SK-N-SH treated with all-trans-retinoic acid at 6 μM for 48 hours (cell line): Measurements from ENCODE around the gene MYBPC3.

Source experiments
- ATAC-seq: fragments of 200-7000 bp; cut with Tn5 transposase; 3 replicates; pipeline ENCODE4 v1.9.1; 2020; ENCODE audit warnings: mild to moderate bottlenecking, moderate library complexity
- ARNTL ChIP-seq: fragments of 450-650 bp; formaldehyde crosslinking; IDR thresholded peaks from 2 replicates; pipeline ENCODE4 v1.5.0; 2020; ENCODE audit warnings: low read depth, mild to moderate bottlenecking, moderate library complexity, borderline replicate concordance
- BACH2 ChIP-seq: fragments of 250-450 bp; sonication (Bioruptor Pico); IDR thresholded peaks from 2 replicates; pipeline ENCODE4 v1.9.0; 2021; ENCODE audit warnings: mild to moderate bottlenecking, borderline replicate concordance
- CSDC2 ChIP-seq: fragments of 250-450 bp; sonication (Bioruptor Pico); IDR thresholded peaks from 2 replicates; pipeline ENCODE4 v1.5.0; 2020; ENCODE audit warnings: mild to moderate bottlenecking, moderate library complexity
- ESRRG ChIP-seq: fragments of 250-450 bp; sonication (Bioruptor Pico); IDR thresholded peaks from 2 replicates; pipeline ENCODE4 v1.6.1; 2021; ENCODE audit warnings: mild to moderate bottlenecking
- GLIS3 ChIP-seq: fragments of 250-450 bp; sonication (Bioruptor Pico); IDR thresholded peaks from 2 replicates; pipeline ENCODE4 v1.5.0; 2020; ENCODE audit warnings: mild to moderate bottlenecking, moderate library complexity
- ISL1 ChIP-seq: fragments of 250-450 bp; sonication (Bioruptor Pico); IDR thresholded peaks from 2 replicates; pipeline ENCODE4 v2.1.2; 2022; ENCODE audit warnings: mild to moderate bottlenecking, moderate library complexity
- PATZ1 ChIP-seq: fragments of 250-450 bp; sonication (Bioruptor Pico); IDR thresholded peaks from 2 replicates; pipeline ENCODE4 v1.8.0; 2020; ENCODE audit warnings: mild to moderate bottlenecking, moderate library complexity, borderline replicate concordance
- POU6F1 ChIP-seq: fragments of 250-450 bp; sonication (Bioruptor Pico); IDR thresholded peaks from 2 replicates; pipeline ENCODE4 v1.8.0; 2021; ENCODE audit warnings: low read depth, mild to moderate bottlenecking, moderate library complexity, borderline replicate concordance
- PPARA ChIP-seq: fragments of 250-450 bp; sonication (Bioruptor Pico); IDR thresholded peaks from 2 replicates; pipeline ENCODE4 v1.5.0; 2020; ENCODE audit warnings: mild to moderate bottlenecking, borderline replicate concordance
- RARB ChIP-seq: fragments of 250-450 bp; sonication (Bioruptor Pico); IDR thresholded peaks from 2 replicates; pipeline ENCODE4 v1.8.0; 2021; ENCODE audit warnings: mild to moderate bottlenecking, moderate library complexity
- SNAI2 ChIP-seq: fragments of 250-450 bp; sonication (Bioruptor Pico); IDR thresholded peaks from 2 replicates; pipeline ENCODE4 v1.5.0; 2020; ENCODE audit warnings: mild to moderate bottlenecking, moderate library complexity
- TCF4 ChIP-seq: fragments of 250-450 bp; sonication (Bioruptor Pico); IDR thresholded peaks from 2 replicates; pipeline ENCODE4 v1.8.0; 2021; ENCODE audit warnings: mild to moderate bottlenecking, moderate library complexity, borderline replicate concordance
- TOX ChIP-seq: fragments of 250-450 bp; sonication (Bioruptor Pico); IDR thresholded peaks from 2 replicates; pipeline ENCODE4 v1.8.0; 2021; ENCODE audit warnings: mild to moderate bottlenecking, moderate library complexity, borderline replicate concordance
- TSHZ2 ChIP-seq: fragments of 250-450 bp; sonication (Bioruptor Pico); IDR thresholded peaks from 2 replicates; pipeline ENCODE4 v1.5.0; 2020; ENCODE audit warnings: mild to moderate bottlenecking, moderate library complexity
- ZC3H10 ChIP-seq: fragments of 250-450 bp; sonication (Bioruptor Pico); IDR thresholded peaks from 2 replicates; pipeline ENCODE4 v1.5.1; 2021; ENCODE audit warnings: mild to moderate bottlenecking, moderate library complexity
- ZFP3 ChIP-seq: fragments of 250-450 bp; sonication (Bioruptor Pico); IDR thresholded peaks from 2 replicates; pipeline ENCODE4 v1.5.0; 2020; ENCODE audit warnings: mild to moderate bottlenecking, moderate library complexity
- ZFP30 ChIP-seq: fragments of 450-650 bp; formaldehyde crosslinking; IDR thresholded peaks from 2 replicates; pipeline ENCODE4 v1.5.0; 2022; ENCODE audit warnings: mild to moderate bottlenecking, moderate library complexity
- ZNF565 ChIP-seq: fragments of 450-650 bp; formaldehyde crosslinking; conservative IDR thresholded peaks from 2 replicates; pipeline ENCODE4 v1.5.0; 2020; ENCODE audit warnings: low read depth, mild to moderate bottlenecking, moderate library complexity
- ZNF70 ChIP-seq: fragments of 450-650 bp; formaldehyde crosslinking; IDR thresholded peaks from 2 replicates; pipeline ENCODE4 v1.5.0; 2020; ENCODE audit warnings: mild to moderate bottlenecking, moderate library complexity
- ZNF8 ChIP-seq: fragments of 450-650 bp; formaldehyde crosslinking; IDR thresholded peaks from 2 replicates; pipeline ENCODE4 v1.5.0; 2020; ENCODE audit warnings: mild to moderate bottlenecking, moderate library complexity
- TF ChIP-seq, protein P1 (sequence below): fragments of 250-450 bp; sonication (Bioruptor Pico); IDR thresholded peaks from 2 replicates; pipeline ENCODE4 v1.5.1; 2021; ENCODE audit warnings: mild to moderate bottlenecking, moderate library complexity

Gene MYBPC3

DNA sequence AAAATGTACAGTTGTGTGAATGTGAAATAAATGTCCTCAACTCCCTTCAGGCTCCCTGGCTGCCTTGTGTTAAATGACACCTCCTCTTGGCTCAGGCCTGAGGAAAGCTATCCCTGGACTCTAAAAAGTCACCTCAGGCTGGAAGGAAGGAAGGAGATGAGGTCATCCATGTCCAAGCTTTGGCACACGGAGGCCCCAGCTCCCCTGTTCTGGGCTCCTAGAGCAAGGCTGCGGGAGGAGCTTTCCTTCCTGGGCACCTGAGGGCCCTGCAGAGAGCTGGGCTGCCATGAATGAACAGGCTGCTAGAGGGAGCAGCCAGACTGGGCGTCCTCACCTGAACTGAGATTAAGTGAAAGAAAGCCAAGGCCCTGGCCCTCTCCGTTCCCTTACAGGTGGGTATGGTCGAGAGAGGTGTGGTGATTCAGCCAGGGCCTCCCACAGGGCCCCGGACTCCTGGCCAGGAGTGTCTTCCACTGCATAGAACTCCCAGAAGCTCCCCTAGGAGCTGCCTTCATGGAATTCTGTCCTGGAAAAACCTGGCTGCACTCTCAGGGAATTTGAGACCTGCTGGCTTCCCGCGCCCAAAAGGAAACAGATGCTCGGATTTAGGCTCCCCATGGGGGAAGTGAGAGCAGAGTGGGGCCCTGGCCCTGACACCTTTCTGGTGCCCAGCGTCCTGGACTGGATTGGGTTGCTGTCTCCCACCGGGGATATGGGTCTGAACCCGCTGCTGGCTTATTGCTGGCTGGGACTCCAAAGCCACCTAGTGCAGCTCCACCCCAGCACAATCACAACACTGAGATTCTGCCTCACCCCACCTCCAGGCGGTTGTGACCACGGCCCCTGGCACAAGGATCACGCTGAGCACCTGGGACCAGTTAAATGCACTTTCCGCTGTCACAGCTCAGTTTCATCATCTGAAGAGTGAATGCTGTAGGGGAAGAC, 22.2 kb downstream of the MYBPC3 start:
- TF ChIP-seq ZNF8 (CRISPR knock-in tag) (no peak), TOX (CRISPR knock-in tag) (no peak), ZFP30 (CRISPR knock-in tag) (no peak), ZFP3 (CRISPR knock-in tag) (no peak), SNAI2 (CRISPR knock-in tag) (no peak), RARB (CRISPR knock-in tag) (no peak), CSDC2 (no peak), PATZ1 (no peak), ESRRG (CRISPR knock-in tag) (no peak), GLIS3 (CRISPR knock-in tag) (no peak), ZNF70 (CRISPR knock-in tag) (no peak), PPARA (no peak), ZNF565 (CRISPR knock-in tag) (no peak)
- ATAC-seq, result peak; percentile 13; the same call in 2 of the 3 replicates

GRCh38 chr11:47329431-47329986, 23.0 kb downstream of the MYBPC3 start:
- no peak for ATAC-seq
- TF ChIP-seq ZC3H10 (CRISPR knock-in tag) (no peak), ZNF565 (CRISPR knock-in tag) (no peak), BACH2 (no peak), ZFP30 (CRISPR knock-in tag) (no peak), ZNF70 (CRISPR knock-in tag) (no peak), TSHZ2 (no peak), ISL1 (CRISPR knock-in tag) (no peak), ARNTL (no peak), CSDC2 (no peak), RARB (CRISPR knock-in tag) (no peak)

DNA sequence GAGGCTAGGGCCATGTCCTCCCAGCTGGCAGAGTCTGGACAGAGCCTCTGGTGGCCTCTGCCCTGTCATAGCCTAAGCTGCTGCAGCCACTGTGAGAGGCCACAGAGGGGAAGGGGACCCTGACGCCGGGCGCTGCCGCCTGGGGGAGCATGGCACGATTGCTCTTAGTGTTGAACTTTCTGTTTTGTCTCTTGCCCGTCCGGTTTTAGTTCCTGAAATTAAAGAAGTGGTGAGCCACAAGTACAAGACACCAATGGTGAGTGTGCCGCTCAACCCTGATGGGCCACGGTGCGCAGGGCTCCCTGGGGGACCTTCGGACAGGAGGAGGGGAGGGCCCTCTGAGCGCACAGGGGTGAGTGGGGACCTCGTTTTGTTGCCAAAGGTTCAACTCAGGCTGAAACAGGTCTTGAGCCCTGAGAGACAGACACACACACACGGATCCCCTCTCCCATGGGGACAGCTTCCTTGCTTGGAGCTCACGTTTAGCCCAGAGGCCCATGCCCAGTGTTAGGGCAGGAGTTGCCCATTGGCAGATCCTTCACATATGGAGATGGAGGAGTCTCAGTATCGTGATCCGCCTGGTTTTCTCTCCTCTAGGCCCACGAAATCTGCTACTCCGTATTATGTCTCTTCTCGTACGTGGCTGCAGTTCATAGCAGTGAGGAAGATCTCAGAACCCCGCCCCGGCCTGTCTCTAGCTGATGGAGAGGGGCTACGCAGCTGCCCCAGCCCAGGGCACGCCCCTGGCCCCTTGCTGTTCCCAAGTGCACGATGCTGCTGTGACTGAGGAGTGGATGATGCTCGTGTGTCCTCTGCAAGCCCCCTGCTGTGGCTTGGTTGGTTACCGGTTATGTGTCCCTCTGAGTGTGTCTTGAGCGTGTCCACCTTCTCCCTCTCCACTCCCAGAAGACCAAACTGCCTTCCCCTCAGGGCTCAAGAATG, 23.8 kb downstream of the MYBPC3 start:
- no peak for TF ChIP-seq ISL1 (CRISPR knock-in tag)
- TF ChIP-seq, protein P1, sequence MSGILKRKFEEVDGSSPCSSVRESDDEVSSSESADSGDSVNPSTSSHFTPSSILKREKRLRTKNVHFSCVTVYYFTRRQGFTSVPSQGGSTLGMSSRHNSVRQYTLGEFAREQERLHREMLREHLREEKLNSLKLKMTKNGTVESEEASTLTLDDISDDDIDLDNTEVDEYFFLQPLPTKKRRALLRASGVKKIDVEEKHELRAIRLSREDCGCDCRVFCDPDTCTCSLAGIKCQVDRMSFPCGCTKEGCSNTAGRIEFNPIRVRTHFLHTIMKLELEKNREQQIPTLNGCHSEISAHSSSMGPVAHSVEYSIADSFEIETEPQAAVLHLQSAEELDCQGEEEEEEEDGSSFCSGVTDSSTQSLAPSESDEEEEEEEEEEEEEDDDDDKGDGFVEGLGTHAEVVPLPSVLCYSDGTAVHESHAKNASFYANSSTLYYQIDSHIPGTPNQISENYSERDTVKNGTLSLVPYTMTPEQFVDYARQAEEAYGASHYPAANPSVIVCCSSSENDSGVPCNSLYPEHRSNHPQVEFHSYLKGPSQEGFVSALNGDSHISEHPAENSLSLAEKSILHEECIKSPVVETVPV, result no peak
- no peak for TF ChIP-seq ZFP3 (CRISPR knock-in tag)
- TF ChIP-seq PPARA, result no peak
- TF ChIP-seq TCF4 (CRISPR knock-in tag), result no peak
- TF ChIP-seq SNAI2 (CRISPR knock-in tag), result no peak
- no peak for TF ChIP-seq POU6F1 (CRISPR knock-in tag)
- no peak for TF ChIP-seq ARNTL
- no peak for TF ChIP-seq ZFP30 (CRISPR knock-in tag)
- TF ChIP-seq ZNF70 (CRISPR knock-in tag), result no peak
- TF ChIP-seq ESRRG (CRISPR knock-in tag), result no peak
- no peak for TF ChIP-seq GLIS3 (CRISPR knock-in tag)
- no peak for ATAC-seq
